Epithelial cell of prostate (primary cell): Measurements from ENCODE around the gene INPP4B.
"Not testable (repeated sequence)": the region's sequence is repeated elsewhere in the genome, so short reads cannot be mapped to it uniquely, and the experiment has no call there.

ENCODE experiments used
- DNase-seq: peaks from one replicate; pipeline ENCODE4 v3.0.0-alpha.2; 2011; ENCODE audit warnings: low read depth, low spot score
- H3K27ac ChIP-seq: fragments of 450-650 bp; 2 replicates; pipeline ENCODE4 v1.5.1; 2017; ENCODE audit warnings: mild to moderate bottlenecking

Gene INPP4B

DNA sequence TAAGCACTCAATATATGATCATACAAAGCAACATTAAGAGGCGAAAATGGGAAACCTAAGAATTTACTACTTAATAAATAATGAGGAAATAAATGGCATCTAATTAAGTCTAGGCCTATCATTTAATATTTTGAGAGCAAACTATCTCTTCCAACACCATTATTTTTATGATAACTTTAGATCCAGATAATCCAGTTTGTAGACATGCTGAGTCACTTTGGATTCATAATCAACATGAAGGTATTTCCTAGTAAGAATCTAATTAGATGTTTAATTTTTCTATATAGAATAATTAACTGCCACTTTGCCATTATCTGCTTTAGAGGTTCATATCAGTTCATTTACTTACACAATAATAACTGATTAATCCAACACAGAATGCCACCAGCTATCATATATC is 336.2 kb downstream of the INPP4B start:
- no peak for DNase-seq
- no peak overlapping the region for H3K27ac ChIP-seq

DNA sequence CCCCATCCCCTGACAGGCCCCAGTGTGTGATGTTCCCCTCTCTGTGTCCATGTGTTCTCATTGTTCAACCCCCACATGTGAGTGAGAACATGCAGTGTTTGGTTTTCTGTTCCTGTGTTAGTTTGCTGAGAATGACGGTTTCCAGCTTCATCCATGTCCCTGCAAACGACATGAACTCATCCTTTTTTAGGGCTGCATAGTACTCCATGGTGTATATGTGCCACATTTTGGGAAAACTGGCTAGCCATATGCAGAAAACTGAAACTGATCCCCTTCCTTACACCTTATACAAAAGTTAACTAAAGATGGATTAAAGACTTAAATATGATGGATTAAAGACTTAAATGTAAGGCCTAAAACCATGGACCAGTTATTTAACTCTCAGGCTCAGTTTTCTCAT is 336.7 kb downstream of the INPP4B start:
- not testable (repeated sequence) for DNase-seq, H3K27ac ChIP-seq

DNA sequence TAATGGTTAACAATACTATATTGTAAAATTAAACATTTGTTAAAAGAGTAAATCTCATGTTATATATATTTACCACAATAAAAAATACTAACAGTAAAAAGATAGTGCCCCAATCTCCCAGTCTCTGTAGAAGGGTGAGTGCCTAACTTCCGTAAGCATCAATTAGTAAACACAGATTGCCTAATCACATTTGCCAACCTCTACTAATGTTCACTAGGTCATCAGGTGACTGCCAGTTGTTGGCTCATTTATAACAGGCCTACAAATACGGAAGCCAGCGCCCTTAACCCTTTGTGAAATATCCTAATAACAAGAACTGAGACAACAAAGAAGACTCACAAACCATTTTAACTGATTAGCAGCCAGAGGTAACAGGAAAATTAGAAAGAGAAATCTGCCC is 345.1 kb downstream of the INPP4B start:
- no peak for DNase-seq
- H3K27ac ChIP-seq, result no peak overlapping the region

DNA sequence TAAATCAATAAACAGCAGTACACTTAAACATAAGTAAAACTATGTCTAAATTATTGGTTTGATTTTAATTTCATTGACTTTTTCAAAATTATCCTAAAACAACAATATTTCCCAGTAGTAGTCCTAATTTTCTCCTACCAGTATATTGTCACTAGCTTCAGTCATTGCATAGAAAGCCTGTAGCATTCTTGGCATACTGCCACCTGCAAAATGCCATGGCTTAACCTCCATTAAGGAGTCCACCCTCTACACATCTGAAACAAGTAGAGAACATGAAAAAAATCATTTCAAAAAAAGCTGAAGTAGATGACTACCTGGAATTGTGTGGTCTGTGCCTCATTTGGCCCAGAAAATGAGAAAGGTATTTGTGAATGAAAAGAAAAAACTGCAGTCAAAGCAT is 348.5 kb downstream of the INPP4B start:
- no peak for DNase-seq
- H3K27ac ChIP-seq, result no peak overlapping the region

DNA sequence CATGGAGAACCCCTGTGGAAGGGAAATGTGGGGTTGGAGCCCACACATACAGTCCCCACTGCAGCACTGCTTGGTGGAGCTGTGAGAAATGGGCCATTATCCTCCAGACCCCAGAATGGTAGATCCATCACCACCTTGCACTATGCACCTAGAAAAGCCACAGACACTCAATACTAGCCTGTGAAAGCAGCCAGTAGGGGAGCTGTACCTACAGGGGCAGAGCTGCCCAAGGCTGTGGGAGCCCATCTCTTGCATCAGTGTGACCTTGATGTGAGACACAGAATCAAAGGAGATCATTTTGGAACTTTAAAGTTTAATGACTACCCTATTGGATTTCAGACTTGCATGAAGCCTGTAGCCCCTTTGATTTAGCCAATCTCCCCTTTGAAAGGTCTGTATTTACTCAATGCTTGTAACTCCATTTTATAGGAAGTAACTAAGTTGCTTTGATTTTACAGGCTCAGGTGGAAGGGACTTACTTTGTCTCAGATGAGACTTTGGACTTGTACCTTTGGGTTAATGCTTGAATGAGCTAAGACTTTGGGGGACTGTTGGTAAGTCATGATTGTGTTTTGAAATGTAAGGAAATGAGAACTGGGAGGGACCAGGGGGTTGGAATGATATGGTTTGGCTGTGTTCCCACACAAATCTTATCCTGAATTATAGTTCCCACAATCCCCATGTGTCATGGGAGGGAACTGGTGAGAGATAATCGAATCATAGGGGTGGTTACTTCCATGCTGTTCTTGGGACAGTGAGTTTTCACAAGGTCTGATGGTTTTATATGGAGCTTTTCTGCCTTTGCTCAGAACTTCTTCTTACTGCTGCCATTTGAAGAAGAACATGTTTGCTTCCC is 352.6 kb downstream of the INPP4B start:
- no peak for DNase-seq
- H3K27ac ChIP-seq, result no peak overlapping the region

DNA sequence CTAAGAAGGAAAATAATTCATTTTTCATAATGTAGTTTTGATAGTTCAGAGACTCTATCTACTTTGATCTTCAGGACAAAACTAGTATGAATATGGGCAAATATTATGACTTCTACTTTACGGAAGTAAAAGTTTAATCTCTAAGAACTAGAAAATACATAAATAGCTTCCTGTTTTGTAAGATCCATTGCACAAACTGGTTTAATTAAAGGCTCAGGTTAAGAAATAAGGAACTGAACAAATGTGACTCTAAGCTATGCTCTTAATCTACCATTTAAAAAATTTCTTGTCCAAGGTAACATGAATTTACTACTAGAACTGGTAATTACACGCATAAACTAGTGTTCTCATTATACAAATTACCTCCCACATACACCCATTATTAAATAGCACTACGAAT is 360.6 kb downstream of the INPP4B start:
- H3K27ac ChIP-seq, result no peak overlapping the region
- no peak for DNase-seq

DNA sequence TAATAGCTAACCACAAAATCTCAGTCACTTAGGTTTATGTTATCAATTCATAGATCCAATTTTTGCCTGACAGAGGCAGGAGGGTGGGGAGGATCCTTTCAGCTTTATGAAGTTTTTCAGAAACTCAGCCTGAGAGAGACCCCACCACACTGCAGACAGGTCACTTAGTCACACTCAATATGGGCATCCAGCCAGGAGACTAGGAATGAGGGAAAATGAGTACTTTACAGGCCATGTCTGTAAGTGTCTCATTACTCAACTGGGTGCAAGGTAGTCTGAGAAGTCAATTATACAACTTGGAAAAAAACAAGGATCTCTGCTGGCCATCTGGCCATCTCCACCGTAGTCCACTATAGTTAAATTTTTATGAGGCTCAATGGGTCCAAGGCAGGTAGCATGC is 365.9 kb downstream of the INPP4B start:
- DNase-seq, result no peak
- no peak overlapping the region for H3K27ac ChIP-seq

DNA sequence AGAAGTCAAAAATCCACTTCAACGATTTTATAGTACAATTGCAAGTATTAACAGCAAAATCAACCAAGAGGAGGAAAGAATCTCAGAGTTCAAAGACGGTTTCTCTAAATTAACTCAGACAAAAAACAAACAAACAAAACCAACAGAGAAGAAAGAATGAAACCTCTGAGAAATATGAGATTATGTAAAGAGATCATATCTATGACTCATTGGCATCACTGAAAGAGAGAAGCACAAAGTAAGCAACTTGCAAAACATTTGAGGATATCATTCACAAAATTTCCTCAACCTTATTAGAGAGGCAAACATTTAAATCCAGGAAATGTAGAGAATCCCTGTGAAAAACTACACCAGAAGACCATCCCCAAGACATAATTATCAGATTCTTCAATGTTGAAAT is 370.4 kb downstream of the INPP4B start:
- peak; percentile 51 for DNase-seq
- peak overlapping the region; percentile 92 for H3K27ac ChIP-seq

DNA sequence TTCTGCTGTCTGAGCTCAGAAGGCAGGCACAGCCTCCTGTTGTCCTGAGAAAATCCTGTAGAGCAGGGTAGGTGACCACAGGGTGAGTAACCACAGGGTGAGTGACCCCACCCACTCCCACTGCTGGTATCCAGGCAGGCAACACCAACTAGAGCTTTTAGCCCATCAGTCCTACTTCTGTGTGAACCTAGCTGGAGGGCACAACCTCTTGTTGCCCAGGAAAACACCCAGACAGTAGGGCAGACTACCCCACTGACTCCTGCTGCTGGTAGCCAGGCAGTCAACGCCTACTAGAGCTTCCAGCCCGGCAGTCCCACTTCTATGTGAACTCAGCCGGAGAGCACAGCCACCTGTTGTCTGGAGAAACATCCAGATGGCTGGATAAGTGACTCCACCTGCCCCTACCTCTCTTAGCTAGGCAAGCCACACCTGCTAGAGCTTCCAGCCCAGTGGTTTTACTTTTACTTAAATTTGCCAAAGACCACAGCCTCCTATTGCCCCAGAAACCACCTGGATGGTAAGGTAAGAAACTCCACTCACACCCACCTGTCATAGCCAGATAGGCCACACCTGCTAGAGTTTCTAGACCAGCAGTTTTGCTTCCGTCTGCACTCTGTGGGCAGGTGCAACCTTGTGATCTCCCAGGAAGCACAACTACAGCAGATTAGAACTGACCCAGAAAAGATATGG is 371.6 kb downstream of the INPP4B start:
- H3K27ac ChIP-seq, result peak overlapping the region; percentile 92
- DNase-seq, result peak; percentile 94

DNA sequence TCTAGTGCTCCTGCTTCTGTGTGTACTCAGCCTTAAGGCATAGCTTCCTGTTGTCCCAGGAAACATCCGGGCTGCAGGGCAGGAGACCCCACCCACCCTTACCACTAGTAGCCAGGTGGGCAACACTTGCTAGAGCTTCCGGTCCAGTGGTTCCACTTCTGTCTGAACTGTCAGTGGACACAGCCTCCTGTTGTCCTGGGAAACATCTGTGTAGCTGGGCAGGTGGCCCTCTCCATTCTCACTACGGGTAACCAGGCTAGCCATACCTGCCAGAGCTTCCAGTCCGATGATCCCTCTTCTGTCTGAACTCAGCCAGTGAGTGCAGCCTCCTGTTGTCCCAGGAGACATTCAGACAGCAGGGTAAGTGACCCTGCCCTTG is 372.2 kb downstream of the INPP4B start:
- DNase-seq, result no peak
- peak overlapping the region; percentile 92 for H3K27ac ChIP-seq

DNA sequence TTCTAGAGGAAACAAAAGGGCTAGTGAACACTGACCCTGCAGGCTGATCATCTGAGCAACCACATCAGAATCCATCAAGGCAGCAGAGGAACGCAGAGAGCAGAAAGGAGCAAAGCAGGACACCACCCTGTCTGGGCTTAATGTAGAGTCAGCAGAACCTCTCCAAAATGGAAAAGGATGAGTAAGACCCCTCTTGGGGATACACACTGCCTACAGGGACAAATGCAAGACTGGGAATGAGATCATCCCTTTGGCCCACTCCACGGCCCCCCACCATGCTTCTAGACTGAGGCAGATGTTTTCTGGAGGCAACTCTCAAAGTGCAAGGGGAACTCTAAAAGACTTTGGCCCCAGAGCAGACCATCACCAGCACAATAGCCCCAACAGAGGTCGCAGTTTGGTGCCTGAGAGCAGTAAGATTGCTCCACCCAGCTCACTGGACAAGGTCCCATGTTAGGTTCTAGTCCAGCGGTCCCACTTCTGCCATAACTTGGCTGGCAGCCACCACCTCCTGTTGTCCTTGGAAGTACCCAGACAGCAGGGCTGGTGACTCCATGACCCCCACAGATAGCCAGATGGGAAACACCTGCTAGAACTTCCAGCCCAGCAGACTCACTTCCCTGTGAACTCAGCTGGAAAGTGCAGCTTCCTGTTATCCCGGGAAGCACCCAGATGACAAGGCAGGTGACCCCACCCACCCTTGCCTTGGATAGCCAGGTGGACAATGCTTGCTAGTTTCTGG is 372.7 kb downstream of the INPP4B start:
- peak overlapping the region; percentile 92 for H3K27ac ChIP-seq
- DNase-seq, result peak; percentile 36

DNA sequence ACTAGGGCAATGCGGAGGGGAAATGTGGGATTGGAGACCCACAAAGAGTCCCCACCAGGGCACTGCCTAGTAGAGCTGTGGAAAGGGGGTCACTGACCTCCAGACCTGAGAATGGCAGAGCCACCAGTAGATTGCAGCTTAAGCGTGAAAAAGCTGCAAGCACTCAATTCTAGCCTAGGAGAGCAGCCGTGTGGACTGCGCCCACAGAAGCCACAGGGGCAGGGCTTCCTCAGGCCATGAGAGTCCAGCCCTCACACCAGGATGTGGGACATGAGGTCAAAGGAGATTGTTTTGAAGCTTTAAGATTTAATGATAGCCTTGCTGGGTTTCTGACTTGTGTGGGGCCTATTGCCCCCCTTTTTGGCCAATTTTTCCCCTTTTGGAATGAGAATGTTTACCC is 379.0 kb downstream of the INPP4B start:
- DNase-seq, result no peak
- no peak overlapping the region for H3K27ac ChIP-seq

DNA sequence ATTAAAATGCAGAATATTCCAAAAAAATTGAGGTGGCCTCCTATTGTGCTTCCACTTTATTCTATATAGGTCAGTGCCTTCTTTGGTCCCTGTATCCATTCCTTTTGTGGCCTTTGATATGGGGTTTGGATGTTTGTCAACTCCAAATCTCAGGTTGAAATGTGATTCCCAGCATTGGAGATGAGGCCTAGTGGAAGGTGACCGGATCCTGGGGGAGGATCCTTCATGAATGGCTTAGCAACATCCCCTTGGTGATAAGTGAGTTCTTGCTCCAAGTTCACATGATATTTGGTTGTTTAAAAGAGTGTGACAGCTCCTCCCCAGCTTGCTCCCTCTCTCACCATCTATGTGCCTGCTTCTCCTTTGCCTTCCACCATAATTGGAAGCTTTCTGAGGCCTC is 380.6 kb downstream of the INPP4B start:
- H3K27ac ChIP-seq, result no peak overlapping the region
- no peak for DNase-seq

DNA sequence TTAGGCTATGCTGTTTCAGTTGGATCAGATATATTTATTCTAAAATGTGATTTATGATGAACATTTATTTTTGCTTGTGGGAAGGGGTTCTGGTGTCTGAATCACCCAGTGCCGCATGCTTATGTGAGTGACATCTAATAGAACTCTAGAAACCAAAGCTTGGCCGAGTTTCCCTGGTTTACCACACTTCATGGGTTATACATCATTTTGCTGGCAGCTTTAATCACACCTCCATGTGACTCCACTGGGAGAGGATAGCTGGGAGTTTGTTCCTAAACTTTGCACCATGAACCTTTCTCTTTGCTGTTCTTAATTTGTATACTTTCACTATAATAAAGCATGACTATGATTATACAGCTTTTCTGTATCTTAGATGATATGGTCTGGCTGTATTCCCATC is 382.9 kb downstream of the INPP4B start:
- DNase-seq, result no peak
- H3K27ac ChIP-seq, result no peak overlapping the region

DNA sequence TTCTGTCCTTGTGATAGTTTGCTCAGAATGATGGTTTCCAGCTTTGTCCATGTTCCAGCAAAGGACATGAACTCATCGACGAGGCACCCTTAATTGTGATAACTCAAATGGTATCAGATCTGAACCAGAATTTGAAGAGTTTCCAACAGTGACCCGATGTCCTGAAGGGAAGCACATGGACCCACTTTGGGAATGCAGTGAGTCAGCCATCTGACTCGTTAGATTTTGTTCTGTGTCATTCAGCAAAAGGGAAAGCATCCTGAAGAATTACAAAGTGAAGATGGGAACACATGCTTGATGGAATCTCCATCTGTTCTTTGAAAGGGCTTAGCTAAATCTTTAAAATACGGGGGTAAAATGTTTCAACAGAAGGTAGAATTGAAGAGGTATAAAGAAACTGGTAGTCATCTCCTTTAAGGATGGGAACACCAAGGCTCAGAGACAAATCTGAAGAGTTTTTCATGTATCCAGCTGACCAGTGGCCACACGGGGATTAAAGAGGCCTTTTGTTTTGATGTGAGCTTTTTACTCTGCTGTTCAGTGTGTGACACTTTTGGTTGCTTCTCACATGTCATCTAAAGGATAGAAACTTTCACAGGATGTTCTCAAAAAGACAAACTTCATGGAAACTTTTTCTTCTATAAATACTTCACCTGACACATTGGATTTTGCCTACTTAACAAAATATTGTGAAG is 393.8 kb downstream of the INPP4B start:
- no peak overlapping the region for H3K27ac ChIP-seq
- no peak for DNase-seq

DNA sequence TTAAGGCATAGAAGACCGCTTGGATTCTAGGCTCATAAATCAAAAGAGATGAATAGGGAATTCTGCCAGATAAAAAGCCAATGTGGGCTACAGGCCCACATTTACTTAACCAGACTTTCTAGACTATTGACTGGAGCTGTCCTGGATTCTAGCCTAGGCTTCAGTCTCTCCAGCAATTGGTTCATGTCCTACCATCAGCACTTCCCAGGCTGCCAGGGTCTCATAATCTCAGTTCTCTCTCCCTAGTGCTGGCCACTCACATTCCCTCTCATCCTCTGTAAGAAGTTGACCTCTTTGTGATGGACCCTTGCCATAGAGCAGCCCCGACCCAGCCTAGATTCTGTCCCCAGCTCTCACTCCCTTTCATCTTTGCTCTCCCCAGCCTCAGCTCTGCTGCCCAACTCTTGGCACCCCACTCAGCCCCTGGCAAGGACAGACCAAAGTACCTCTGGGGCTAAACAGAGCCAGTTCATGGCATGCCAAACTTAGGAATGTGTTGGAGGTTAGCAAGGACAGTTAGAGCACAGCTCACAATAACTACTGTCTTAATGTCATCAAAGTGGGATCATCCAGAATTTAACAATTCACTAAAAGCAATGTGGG is 396.2 kb downstream of the INPP4B start:
- H3K27ac ChIP-seq, result no peak overlapping the region
- no peak for DNase-seq

DNA sequence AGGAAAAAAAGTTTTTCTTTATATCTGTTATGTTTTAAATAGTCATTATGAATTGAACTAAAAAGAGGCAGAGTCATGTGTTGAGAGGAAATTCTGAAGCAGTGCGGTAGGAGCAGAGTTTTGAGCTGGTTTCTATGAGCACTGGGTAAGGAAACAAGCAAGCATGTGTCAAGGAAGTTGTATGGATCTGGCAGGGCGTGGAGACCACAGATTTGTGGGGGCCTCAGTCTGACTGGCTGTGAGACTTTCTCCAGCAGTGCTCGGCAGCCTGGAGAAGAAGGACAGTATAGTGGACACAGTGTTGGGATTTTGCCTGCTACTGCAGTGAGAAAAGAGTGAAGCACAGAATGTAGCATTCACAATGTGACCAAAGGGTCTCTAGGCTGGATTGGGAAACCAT is 399.1 kb downstream of the INPP4B start:
- DNase-seq, result no peak

DNA sequence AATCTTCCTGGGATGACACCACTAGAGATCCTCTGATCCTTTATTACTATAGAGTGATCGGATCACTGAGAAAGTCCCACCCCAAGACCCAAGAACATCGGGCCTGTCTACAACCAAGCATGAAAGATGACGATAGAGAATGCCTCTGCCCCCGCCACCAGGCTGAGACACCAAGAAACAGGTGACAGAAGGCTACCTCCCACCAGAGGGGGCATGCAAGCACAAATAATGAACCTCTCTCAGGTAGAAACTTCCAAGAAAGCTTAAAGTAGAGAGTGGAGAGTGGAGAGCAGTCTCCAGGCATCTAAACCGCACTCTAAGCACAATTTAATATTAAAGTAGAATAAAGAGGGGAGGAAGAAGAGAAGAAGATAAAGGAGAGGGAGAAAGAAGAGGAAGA is 402.6 kb downstream of the INPP4B start:
- H3K27ac ChIP-seq, result no peak overlapping the region
- DNase-seq, result no peak

More for the DNA sequence above, 399.1 kb downstream of the INPP4B start:
- no peak overlapping the region for H3K27ac ChIP-seq

DNA sequence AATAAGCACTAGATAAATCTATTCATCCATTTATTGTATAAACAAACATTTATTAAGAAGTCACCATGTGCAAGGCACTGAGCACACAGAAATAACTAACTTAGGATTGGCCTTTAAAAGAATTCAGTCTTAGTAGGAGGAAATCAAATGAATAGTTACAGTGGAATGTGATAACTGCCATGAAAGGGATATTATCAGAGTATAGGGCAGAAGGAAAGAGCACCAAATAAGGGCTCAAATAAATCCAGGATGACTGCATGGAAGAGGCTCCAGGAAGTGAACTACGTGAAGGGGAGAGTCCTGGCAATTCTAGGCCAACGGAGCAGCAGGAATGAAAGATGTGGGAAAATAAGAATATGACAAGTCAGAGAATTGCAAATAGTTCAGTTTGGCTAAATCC is 406.0 kb downstream of the INPP4B start:
- no peak for DNase-seq
- no peak overlapping the region for H3K27ac ChIP-seq

DNA sequence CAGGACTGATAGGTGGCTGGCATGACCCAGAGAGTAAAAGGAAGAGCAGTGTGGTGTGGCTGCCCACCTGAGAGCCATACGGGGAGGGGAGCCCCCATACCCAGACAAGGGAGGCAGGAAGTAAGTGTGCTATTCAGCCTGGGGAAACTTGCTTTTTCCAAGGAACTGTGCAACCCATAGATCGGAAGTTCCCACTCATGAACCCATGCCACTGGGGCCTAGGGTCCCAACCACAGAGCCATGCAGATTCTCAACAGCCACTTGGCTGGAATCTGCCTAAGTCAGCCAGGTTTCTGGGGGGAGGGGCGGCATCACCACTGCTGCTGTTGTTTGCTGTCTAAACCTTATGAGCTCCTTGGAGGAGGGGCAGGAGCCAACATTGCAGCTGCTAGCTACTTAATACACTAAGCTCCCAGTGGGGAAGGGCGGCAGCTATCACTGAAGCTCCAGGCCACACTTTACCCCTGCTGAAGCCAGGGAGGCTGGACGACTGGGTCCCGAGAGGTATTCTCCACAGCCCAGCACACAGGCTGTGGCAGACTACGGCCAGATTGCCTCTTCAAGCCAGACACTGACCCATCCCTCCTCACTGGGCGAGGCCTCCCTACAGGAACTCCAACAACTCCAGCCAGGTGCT is 410.4 kb downstream of the INPP4B start:
- H3K27ac ChIP-seq, result no peak overlapping the region
- no peak for DNase-seq
